HEK293T (cell line): ENCODE data around the gene EHMT2.

Experiments
- CTCF ChIA-PET: fragments of 350-600 bp; formaldehyde crosslinking; extraction: SDS; loops from one replicate; lab custom pipeline; 2021; ENCODE audit warnings: antibody characterized with exemption, inconsistent platforms; lab: Yijun Ruan, JAX
- POLR2A ChIA-PET: fragments of 350-600 bp; formaldehyde crosslinking; extraction: SDS; loops from one replicate; lab custom pipeline; 2020; ENCODE audit warnings: antibody characterized with exemption, inconsistent platforms; lab: Yijun Ruan, JAX
- DNase-seq: peaks from one replicate; pipeline ENCODE4 v3.0.0; 2012; ENCODE audit warnings: mixed read lengths; ENCODE audit errors: extremely low spot score
- ARNT ChIP-seq: fragments of 450-650 bp; IDR thresholded peaks from 2 replicates; pipeline ENCODE4 v1.6.1; 2017; ENCODE audit warnings: mild to moderate bottlenecking
- BHLHE40 ChIP-seq: fragments of 450-650 bp; IDR thresholded peaks from 2 replicates; pipeline ENCODE4 v1.6.1; 2016; ENCODE audit warnings: mild to moderate bottlenecking, moderate library complexity, borderline replicate concordance
- CTBP1 ChIP-seq: fragments of 450-650 bp; IDR thresholded peaks from 2 replicates; pipeline ENCODE4 v1.6.1; 2016; ENCODE audit warnings: borderline replicate concordance
- ELF4 ChIP-seq: fragments of 450-650 bp; IDR thresholded peaks from 2 replicates; pipeline ENCODE4 v1.6.1; 2017; ENCODE audit warnings: antibody characterized with exemption
- FOXA1 ChIP-seq: fragments of 450-650 bp; IDR thresholded peaks from 2 replicates; pipeline ENCODE4 v1.6.1; 2016; ENCODE audit warnings: mild to moderate bottlenecking
- FOXK2 ChIP-seq: fragments of 450-650 bp; IDR thresholded peaks from 2 replicates; pipeline ENCODE4 v1.6.1; 2016; ENCODE audit warnings: mild to moderate bottlenecking
- FOXM1 ChIP-seq: fragments of 450-650 bp; IDR thresholded peaks from 2 replicates; pipeline ENCODE4 v1.6.1; 2017; ENCODE audit warnings: mild to moderate bottlenecking, borderline replicate concordance
- HDGF ChIP-seq: fragments of 450-650 bp; IDR thresholded peaks from 2 replicates; pipeline ENCODE4 v1.6.1; 2017; ENCODE audit warnings: antibody characterized with exemption, borderline replicate concordance
- L3MBTL2 ChIP-seq: fragments of 450-650 bp; conservative IDR thresholded peaks from 2 replicates; pipeline ENCODE4 v1.6.1; 2016; ENCODE audit warnings: mild to moderate bottlenecking
- LEF1 ChIP-seq: fragments of 450-650 bp; IDR thresholded peaks from 2 replicates; pipeline ENCODE4 v1.6.1; 2017; ENCODE audit warnings: mild to moderate bottlenecking, borderline replicate concordance
- NFRKB ChIP-seq: fragments of 450-650 bp; IDR thresholded peaks from 2 replicates; pipeline ENCODE4 v1.6.1; 2016; ENCODE audit warnings: mild to moderate bottlenecking, moderate library complexity
- SP1 ChIP-seq: fragments of 450-650 bp; IDR thresholded peaks from 2 replicates; pipeline ENCODE4 v1.6.1; 2017
- SUZ12 ChIP-seq: fragments of 450-650 bp; IDR thresholded peaks from 2 replicates; pipeline ENCODE4 v1.6.1; 2016; ENCODE audit warnings: mild to moderate bottlenecking
- TARDBP ChIP-seq: fragments of 450-650 bp; IDR thresholded peaks from 2 replicates; pipeline ENCODE4 v1.6.1; 2016
- ZNF384 ChIP-seq: fragments of 450-650 bp; IDR thresholded peaks from 2 replicates; pipeline ENCODE4 v1.6.1; 2016
- TF ChIP-seq, protein P1 (sequence below): fragments of 450-650 bp; IDR thresholded peaks from 2 replicates; pipeline ENCODE4 v1.6.1; 2016

The EHMT2 gene

GRCh38 chr6:31884528-31885035 lies 12.9 kb downstream of the EHMT2 start:
- ChIA-PET POLR2A (interaction anchor here (1.8 kb wide), 1 partner anchor 13 kb away, joined by 5 read pairs; the partner anchor contains the start of gene EHMT2), CTCF (no interaction called here)
- no peak for TF ChIP-seq LEF1
- TF ChIP-seq HDGF, result no peak
- no peak for TF ChIP-seq FOXA1
- no peak for DNase-seq

- ChIA-PET POLR2A (no interaction called here), CTCF (interaction anchor here (0.6 kb wide), 2 partner anchors 15 to 333 kb away, joined by 3 read pairs; no protein-coding TSS in a partner anchor)
- no peak for DNase-seq
- TF ChIP-seq CTBP1, result no peak
- no peak for TF ChIP-seq SP1
- no peak for TF ChIP-seq LEF1
- no peak for TF ChIP-seq TARDBP
- no peak for TF ChIP-seq HDGF
- no peak for TF ChIP-seq L3MBTL2
- no peak for TF ChIP-seq FOXM1
- no peak for TF ChIP-seq SUZ12
- TF ChIP-seq ARNT, result no peak
Observed at GRCh38 chr6:31883676-31884075, 13.8 kb downstream of the EHMT2 start.

- ChIA-PET POLR2A (interaction anchor here (1.0 kb wide), 1 partner anchor 55 kb away, joined by 3 read pairs; the partner anchor contains the start of gene HSPA1B), CTCF (interaction anchor here (0.6 kb wide), 1 partner anchor 270 kb away, joined by 3 read pairs; no protein-coding TSS in a partner anchor)
- TF ChIP-seq BHLHE40, result no peak
- TF ChIP-seq FOXK2, result no peak
- no peak for TF ChIP-seq TARDBP
- TF ChIP-seq, protein P1, sequence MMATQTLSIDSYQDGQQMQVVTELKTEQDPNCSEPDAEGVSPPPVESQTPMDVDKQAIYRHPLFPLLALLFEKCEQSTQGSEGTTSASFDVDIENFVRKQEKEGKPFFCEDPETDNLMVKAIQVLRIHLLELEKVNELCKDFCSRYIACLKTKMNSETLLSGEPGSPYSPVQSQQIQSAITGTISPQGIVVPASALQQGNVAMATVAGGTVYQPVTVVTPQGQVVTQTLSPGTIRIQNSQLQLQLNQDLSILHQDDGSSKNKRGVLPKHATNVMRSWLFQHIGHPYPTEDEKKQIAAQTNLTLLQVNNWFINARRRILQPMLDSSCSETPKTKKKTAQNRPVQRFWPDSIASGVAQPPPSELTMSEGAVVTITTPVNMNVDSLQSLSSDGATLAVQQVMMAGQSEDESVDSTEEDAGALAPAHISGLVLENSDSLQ, result no peak
- TF ChIP-seq L3MBTL2, result no peak
- DNase-seq, result no peak
Observed at GRCh38 chr6:31882344-31882743, 15.2 kb downstream of the EHMT2 start.

GRCh38 chr6:31881136-31881859 lies 16.2 kb downstream of the EHMT2 start:
- no peak for DNase-seq
- POLR2A ChIA-PET, result interaction anchor here (1.0 kb wide), 1 partner anchor 74 kb away, joined by 4 read pairs; the partner anchor contains the start of gene LSM2
- no peak for TF ChIP-seq ELF4
- TF ChIP-seq SP1, result no peak
- TF ChIP-seq HDGF, result no peak
- no peak for TF ChIP-seq FOXM1
- no peak for TF ChIP-seq TARDBP
- CTCF ChIA-PET, result no interaction called here

GRCh38 chr6:31880616-31881015 lies 16.9 kb downstream of the EHMT2 start:
- ChIA-PET CTCF (interaction anchor here (1.1 kb wide), 1 partner anchor 10 kb away, joined by 3 read pairs; no protein-coding TSS in a partner anchor), POLR2A (no interaction called here)
- no peak for DNase-seq
- no peak for TF ChIP-seq ELF4
- no peak for TF ChIP-seq ZNF384
- no peak for TF ChIP-seq NFRKB
- TF ChIP-seq BHLHE40, result no peak
- TF ChIP-seq, protein P1, result no peak
- TF ChIP-seq LEF1, result no peak
- no peak for TF ChIP-seq ARNT
- TF ChIP-seq TARDBP, result no peak
- no peak for TF ChIP-seq CTBP1
- TF ChIP-seq FOXM1, result no peak
- no peak for TF ChIP-seq FOXA1
- TF ChIP-seq SUZ12, result no peak
- TF ChIP-seq SP1, result no peak
- no peak for TF ChIP-seq FOXK2
- no peak for TF ChIP-seq HDGF
- no peak for TF ChIP-seq L3MBTL2

DNA sequence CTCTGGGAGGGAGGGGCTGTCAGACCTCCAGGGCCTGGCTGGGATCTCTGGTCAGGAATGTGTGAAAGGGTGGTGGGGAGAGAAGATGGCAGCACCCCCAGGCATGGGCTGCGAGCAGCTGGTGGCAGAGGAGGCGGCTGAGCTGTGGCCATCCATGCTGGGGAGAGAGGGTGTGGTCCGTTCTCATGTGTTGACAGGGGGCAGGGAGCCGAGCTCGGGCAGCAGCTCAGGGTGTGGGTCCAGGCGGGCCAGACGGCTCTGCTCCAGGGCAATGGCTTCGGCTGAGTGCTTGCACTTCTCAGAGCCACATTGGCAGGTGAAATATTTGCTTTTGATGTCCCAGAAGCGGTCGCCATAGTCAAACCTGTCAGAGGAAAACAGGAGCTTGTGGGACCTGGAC lies 17.6 kb downstream of the EHMT2 start:
- CTCF ChIA-PET, result interaction anchor here (1.1 kb wide), 1 partner anchor 10 kb away, joined by 3 read pairs; no protein-coding TSS in a partner anchor
- POLR2A ChIA-PET, result no interaction called here
- no peak for TF ChIP-seq CTBP1
- no peak for TF ChIP-seq LEF1
- TF ChIP-seq BHLHE40, result no peak
- no peak for TF ChIP-seq ARNT
- TF ChIP-seq, protein P1, result no peak
- no peak for TF ChIP-seq FOXA1
- no peak for TF ChIP-seq FOXM1
- no peak for TF ChIP-seq SP1
- TF ChIP-seq ZNF384, result no peak
- no peak for TF ChIP-seq SUZ12
- no peak for TF ChIP-seq NFRKB
- no peak for DNase-seq
